ENCODE measurements around the gene BIN1. TPM values are rescaled to one million over a fixed set of nuclear protein-coding genes. Genes with fewer than 3 reads are reported as not detected.
A peak's percentile ranks its signal among the peaks of the same experiment; 100 is the strongest.

Gene BIN1
- total RNA-seq, 2 experiments from 2014 or later = 1.5 to 14.1 TPM

DNA sequence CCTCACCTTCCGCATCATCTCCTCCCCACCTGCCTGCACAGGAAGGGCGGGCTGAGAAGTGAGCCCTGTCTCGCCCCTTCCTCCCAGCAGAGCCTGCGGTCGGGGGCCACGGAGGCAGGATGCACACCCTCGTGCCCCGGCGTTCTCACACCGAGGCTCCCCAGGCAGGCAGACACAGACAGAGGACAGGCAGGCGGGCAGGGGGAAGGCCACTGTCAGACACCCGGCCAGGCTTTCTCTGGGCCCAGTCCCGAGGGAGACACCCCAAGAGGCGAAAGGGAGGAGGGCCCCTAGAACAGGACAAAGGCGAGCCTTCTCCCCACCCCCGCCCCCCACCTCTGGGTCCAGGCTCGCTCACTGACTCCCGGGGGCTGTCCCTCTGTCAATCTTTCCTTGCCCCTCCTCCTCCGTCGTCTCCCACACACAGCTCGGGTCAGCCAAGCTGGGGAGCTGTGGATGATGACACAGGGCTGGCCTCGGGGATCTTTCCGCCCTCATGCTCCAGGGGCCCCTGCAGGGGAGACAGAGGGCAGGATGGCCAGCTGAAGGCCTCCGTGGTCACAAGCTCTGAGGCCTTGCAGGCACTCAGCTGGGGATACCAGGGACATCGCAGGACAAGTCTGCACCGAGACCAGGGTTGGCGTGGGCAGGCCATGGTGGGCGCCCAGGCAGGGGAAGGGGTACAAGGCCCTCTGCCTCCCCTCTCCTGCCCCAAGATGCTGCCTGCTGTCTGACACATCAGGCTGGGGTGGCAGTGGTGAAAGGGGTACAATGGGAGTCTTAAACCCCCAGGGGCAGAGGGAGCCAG is 24.9 kb downstream of the BIN1 start:
- BruUV-seq (replicated peaks) = no TSS peak
- ChIA-PET POLR2A (interaction anchor here (0.6 kb wide), 1 partner anchor 480 kb away, joined by 4 read pairs; no protein-coding TSS in a partner anchor), CTCF (ENCODE audit: unreplicated experiment) (interaction anchor here (0.6 to 1.0 kb wide), 2 partner anchors 9 kb away, joined by 3 to 5 read pairs; no protein-coding TSS in a partner anchor)
- Histone ChIP-seq H3K79me2 (ENCODE audit: insufficient read depth, low read depth, low read length) (no peaks in the 10 kb centered on the region), H3K9me2 (ENCODE audit: insufficient read depth, low read length) (no peaks in the 10 kb centered on the region), H3K4me1 (ENCODE audit: insufficient read depth, low read length, poor library complexity, severe bottlenecking) (peaks cover 19% of the 10 kb centered on the region), H3K4me3 (ENCODE audit: low read depth, low read length, poor library complexity, severe bottlenecking) (peak overlapping the region; percentile 7), H3K36me3 (ENCODE audit: insufficient read depth, low read length) (no peaks in the 10 kb centered on the region), H3K27ac (ENCODE audit: low read depth, low read length, poor library complexity, severe bottlenecking) (no peak overlapping the region), H3K4me2 (ENCODE audit: low read length) (peak overlapping the region; percentile 21), H4K20me1 (ENCODE audit: insufficient read depth, low read length) (no peaks in the 10 kb centered on the region), H2AFZ (ENCODE audit: low read length) (peak overlapping the region; percentile 68), H3K9me3 (ENCODE audit: low read length) (no peaks in the 10 kb centered on the region)
- TF ChIP-seq EZH2phosphoT487 (IDR thresholded peaks at IDR 0.05; ENCODE audit: borderline replicate concordance, low read depth, low read length) = no peak
- TF ChIP-seq CTCF (conservative IDR thresholded peaks at IDR 0.05; ENCODE audit: low read length) = no peak
- peak; percentile 63 for DNase-seq (ENCODE audit: low spot score)
- intact Hi-C loops (cut with micrococcal nuclease; ENCODE audit: unreplicated experiment) = no loop called here

GRCh38 chr2:127080938-127081755 is 25.8 kb downstream of the BIN1 start:
- ChIA-PET CTCF (ENCODE audit: unreplicated experiment) (interaction anchor here (0.6 to 1.0 kb wide), 2 partner anchors 9 kb away, joined by 3 to 5 read pairs; no protein-coding TSS in a partner anchor), POLR2A (interaction anchor here (0.6 to 1.2 kb wide), 3 partner anchors 9 to 481 kb away, joined by 3 to 4 read pairs (median 3); no protein-coding TSS in a partner anchor)
- BruUV-seq (replicated peaks) = no TSS peak
- H3K27ac ChIP-seq (ENCODE audit: low read depth, low read length, poor library complexity, severe bottlenecking) = no peak overlapping the region
- H3K79me2 ChIP-seq (ENCODE audit: insufficient read depth, low read depth, low read length) = no peaks in the 10 kb centered on the region
- H3K4me2 ChIP-seq (ENCODE audit: low read length) = peak overlapping the region; percentile 21; the same call in 1 of the 2 replicates
- no peak for TF ChIP-seq EZH2phosphoT487 (IDR thresholded peaks at IDR 0.05; ENCODE audit: borderline replicate concordance, low read depth, low read length)
- no peak for TF ChIP-seq CTCF (conservative IDR thresholded peaks at IDR 0.05; ENCODE audit: low read length)
- peak; percentile 19 for DNase-seq (ENCODE audit: low spot score)
- intact Hi-C loops (cut with micrococcal nuclease; ENCODE audit: unreplicated experiment) = no loop called here
- no peaks in the 10 kb centered on the region for H3K36me3 ChIP-seq (ENCODE audit: insufficient read depth, low read length)
- no peaks in the 10 kb centered on the region for H3K9me2 ChIP-seq (ENCODE audit: insufficient read depth, low read length)
- no peaks in the 10 kb centered on the region for H4K20me1 ChIP-seq (ENCODE audit: insufficient read depth, low read length)
- peak overlapping the region; percentile 7 for H3K4me3 ChIP-seq (ENCODE audit: low read depth, low read length, poor library complexity, severe bottlenecking)
- H3K9me3 ChIP-seq (ENCODE audit: low read length) = no peaks in the 10 kb centered on the region
- peak overlapping the region; percentile 68 for H2AFZ ChIP-seq (ENCODE audit: low read length)
- peaks cover 15% of the 10 kb centered on the region for H3K4me1 ChIP-seq (ENCODE audit: insufficient read depth, low read length, poor library complexity, severe bottlenecking)
